Adrenal gland (tissue), 5 donors: ENCODE data around the gene ELMO2.

Source experiments
- CTCF ChIP-seq, 6 experiments: fragments of 450-650 bp in 4 of 6; fragments of 200-600 bp in 2 of 6; sonication (generic) in 1 of 6; IDR thresholded peaks; 1 replicate in 5 of 6; 2 replicates in 1 of 6; pipeline versions ENCODE4 v1.5.1 to v1.8.0; 2016 to 2021; ENCODE audit warnings: antibody characterized with exemption in 6 of 6, mild to moderate bottlenecking in 2 of 6, moderate library complexity in 1 of 6
- POLR2A ChIP-seq, 2 donors: fragments of 450-650 bp; IDR thresholded peaks; one replicate each; pipeline ENCODE4 v1.6.1; 2017; ENCODE audit warnings: antibody characterized with exemption in 2 of 2, mild to moderate bottlenecking in 2 of 2, moderate library complexity in 1 of 2
- donor health status: DM: no; HTN: no; CAD: no.

- no peak for TF ChIP-seq CTCF (IDR thresholded peaks at IDR 0.05)
- TF ChIP-seq POLR2A (IDR thresholded peaks at IDR 0.05): no peak
Observed at GRCh38 chr20:46416839-46417238, 10.4 kb upstream of the ELMO2 start.
